ENCODE measurements around the gene SERPINA4.

- TF ChIP-seq CTCF (IDR thresholded peaks at IDR 0.05 in 2 of 3, conservative IDR thresholded peaks at IDR 0.05 in 1 of 3; ENCODE audit: insufficient read depth in 2 of 3, low read depth in 1 of 3, low read length in 3 of 3) (no peak), ZNF311 (CRISPR knock-in tag; IDR thresholded peaks at IDR 0.05) (no peak), ZSCAN32 (CRISPR knock-in tag; IDR thresholded peaks at IDR 0.05) (no peak), ZBTB33 (CRISPR knock-in tag; IDR thresholded peaks at IDR 0.05) (no peak)
These were observed 16.5 kb upstream of the SERPINA4 start for GRCh38 chr14:94544726-94545125.
